IMR-90 (cell line): ENCODE measurements around the gene BMP4. TPM values are rescaled to one million over a fixed set of nuclear protein-coding genes. Genes with fewer than 3 reads are reported as not detected.

ENCODE experiments used
- ATAC-seq: fragments of 200-7000 bp; cut with Tn5 transposase; 2 replicates; pipeline ENCODE4 v1.9.1; 2020; ENCODE audit warnings: low read depth, mild to moderate bottlenecking, moderate library complexity
- BruUV-seq: library from RNA; stranded (reverse); fragments of 400-500 nt; replicated peaks from 2 replicates; lab custom pipeline; 2021; lab: Mats Ljungman, UMichigan
- CTCF ChIA-PET: fragments of 300-600 bp; formaldehyde crosslinking; extraction: SDS; loops from one replicate; lab custom pipeline; 2021; ENCODE audit warnings: antibody characterized with exemption; lab: Yijun Ruan, JAX
- POLR2A ChIA-PET: fragments of 300-600 bp; sonication (Branson Sonifier 250); formaldehyde crosslinking; loops from one replicate; lab custom pipeline; 2022; ENCODE audit warnings: antibody characterized with exemption; ENCODE audit not compliant: unreplicated experiment; lab: Charles Lee
- DNase-seq: peaks from one replicate; pipeline ENCODE4 v3.0.0; 2013
- H2AFZ ChIP-seq: replicated peaks from 2 replicates; pipeline ENCODE3; 2013; ENCODE audit warnings: low read length, mild to moderate bottlenecking; ENCODE audit not compliant: poor library complexity
- H2AK5ac ChIP-seq: 2 replicates; pipeline ENCODE4 v1.6.1; 2013; ENCODE audit warnings: low read depth, low read length, inconsistent platforms
- H2AK9ac ChIP-seq: replicated peaks from 2 replicates; pipeline ENCODE3; 2013; ENCODE audit warnings: mild to moderate bottlenecking, low read depth, low read length, moderate library complexity; ENCODE audit not compliant: poor library complexity
- H2BK120ac ChIP-seq: 2 replicates; pipeline ENCODE4 v1.6.1; 2013; ENCODE audit warnings: low read depth, low read length, inconsistent platforms
- H2BK15ac ChIP-seq: 3 replicates; pipeline ENCODE4 v1.6.1; 2013; ENCODE audit warnings: low read depth, low read length, inconsistent platforms
- H2BK20ac ChIP-seq: 2 replicates; pipeline ENCODE4 v1.6.1; 2013; ENCODE audit warnings: low read depth, mild to moderate bottlenecking, inconsistent platforms, low read length, moderate library complexity
- H2BK5ac ChIP-seq: 2 replicates; pipeline ENCODE4 v1.6.1; 2013; ENCODE audit warnings: mild to moderate bottlenecking, low read depth, low read length, inconsistent platforms; ENCODE audit not compliant: poor library complexity, severe bottlenecking
- H3K14ac ChIP-seq: replicated peaks from 2 replicates; pipeline ENCODE4 v1.6.1; 2013; ENCODE audit warnings: low read depth, low read length, inconsistent platforms
- H3K18ac ChIP-seq: 2 replicates; pipeline ENCODE4 v1.6.1; 2013; ENCODE audit warnings: low read depth, low read length, control low read depth
- H3K23ac ChIP-seq: 2 replicates; pipeline ENCODE4 v1.6.1; 2013; ENCODE audit warnings: low read depth, low read length, inconsistent platforms
- H3K27ac ChIP-seq: 2 replicates; pipeline ENCODE4 v1.5.1; 2013; ENCODE audit warnings: mild to moderate bottlenecking, control low read depth, low read length; ENCODE audit not compliant: insufficient read depth
- H3K27me3 ChIP-seq: 2 replicates; pipeline ENCODE4 v1.6.1; 2013; ENCODE audit warnings: low read length; ENCODE audit not compliant: control insufficient read depth, insufficient read depth
- H3K36me3 ChIP-seq: 2 replicates; pipeline ENCODE4 v1.6.1; 2013; ENCODE audit warnings: low read length, mixed read lengths; ENCODE audit not compliant: control insufficient read depth, insufficient read depth
- H3K4ac ChIP-seq: 2 replicates; pipeline ENCODE4 v1.6.1; 2013; ENCODE audit warnings: low read depth, low read length, inconsistent platforms
- H3K4me1 ChIP-seq: 2 replicates; pipeline ENCODE4 v1.6.1; 2013; ENCODE audit warnings: low read length, mixed read lengths; ENCODE audit not compliant: control insufficient read depth, insufficient read depth
- H3K4me2 ChIP-seq: 2 replicates; pipeline ENCODE4 v1.6.1; 2013; ENCODE audit warnings: low read depth, mild to moderate bottlenecking, control low read depth, low read length, moderate library complexity
- H3K4me3 ChIP-seq: 2 replicates; pipeline ENCODE4 v1.5.1; 2013; ENCODE audit warnings: low read depth, mild to moderate bottlenecking, control low read depth, low read length, moderate library complexity; ENCODE audit not compliant: insufficient read depth
- H3K56ac ChIP-seq: 2 replicates; pipeline ENCODE4 v1.6.1; 2013; ENCODE audit warnings: low read length, inconsistent platforms; ENCODE audit not compliant: insufficient read depth; ENCODE audit errors: extremely low read depth
- H3K79me1 ChIP-seq, 2 experiments: 2 replicates each; pipeline ENCODE4 v1.6.1; 2013; ENCODE audit warnings: low read length in 2 of 2, inconsistent platforms in 1 of 2, low read depth in 1 of 2
- H3K9ac ChIP-seq: 2 replicates; pipeline ENCODE4 v1.6.1; 2013; ENCODE audit warnings: low read depth, low read length, control low read depth
- H3K9me1 ChIP-seq: 2 replicates; pipeline ENCODE4 v1.6.1; 2013; ENCODE audit warnings: low read length, inconsistent platforms; ENCODE audit not compliant: insufficient read depth
- H3K9me3 ChIP-seq: 2 replicates; pipeline ENCODE4 v1.6.1; 2013; ENCODE audit warnings: low read length; ENCODE audit not compliant: control insufficient read depth, insufficient read depth
- H4K20me1 ChIP-seq: 2 replicates; pipeline ENCODE4 v1.6.1; 2013; ENCODE audit warnings: low read length, inconsistent platforms; ENCODE audit not compliant: insufficient read depth
- H4K5ac ChIP-seq: 2 replicates; pipeline ENCODE4 v1.6.1; 2013; ENCODE audit warnings: mild to moderate bottlenecking, low read depth, low read length, control low read depth
- H4K8ac ChIP-seq, 2 experiments: 2 replicates each; pipeline ENCODE4 v1.6.1; 2013; ENCODE audit warnings: low read depth in 2 of 2, low read length in 2 of 2, control low read depth in 1 of 2, inconsistent platforms in 1 of 2
- H4K91ac ChIP-seq: 2 replicates; pipeline ENCODE4 v1.6.1; 2013; ENCODE audit warnings: low read depth, low read length, inconsistent platforms; ENCODE audit not compliant: insufficient read depth
- MAZ ChIP-seq: IDR thresholded peaks from 2 replicates; pipeline ENCODE4 v1.6.1; 2012; ENCODE audit warnings: low read depth, mild to moderate bottlenecking, low read length, improper control_type of control experiment, moderate library complexity, borderline replicate concordance
- RFX5 ChIP-seq: IDR thresholded peaks from 2 replicates; pipeline ENCODE4 v1.8.0; 2012; ENCODE audit warnings: low read depth, mild to moderate bottlenecking, low read length, moderate library complexity
- dilution Hi-C: fragments of 300-500 bp; cut with HindIII; formaldehyde crosslinking; loops from one replicate; pipeline ENCODE4 v1.14.3; 2018; ENCODE audit warnings: low sequenced_read_pairs; ENCODE audit not compliant: unreplicated experiment
- in situ Hi-C: fragments of 300-500 bp; cut with MboI; formaldehyde crosslinking; loops from 3 replicates; pipeline ENCODE4 v1.14.3; 2019; ENCODE audit warnings: low sequenced_read_pairs, inconsistent platforms, mixed read lengths
- intact Hi-C: fragments of 100-400 bp; cut with micrococcal nuclease; formaldehyde crosslinking; loops from 2 replicates; pipeline ENCODE4 v1.10.0; 2022
- polyA plus RNA-seq, 3 experiments: library from polyadenylated mRNA; depleted of rRNA; stranded (reverse); fragments of >200 nt; gene quantifications; 2 replicates each; pipeline ENCODE4 v1.2.3, GENCODE V29; 2012; ENCODE audit warnings: low replicate concordance in 1 of 3
- total RNA-seq: library from RNA; depleted of rRNA; stranded (reverse); fragments of >200 nt; gene quantifications from 2 replicates; pipeline ENCODE4 v1.2.3, GENCODE V29; 2012

Gene BMP4
- total and polyA plus RNA-seq, 2 of the 4 experiments (the other 2 are of a cell fraction), result 3.4 to 4.2 TPM

DNA sequence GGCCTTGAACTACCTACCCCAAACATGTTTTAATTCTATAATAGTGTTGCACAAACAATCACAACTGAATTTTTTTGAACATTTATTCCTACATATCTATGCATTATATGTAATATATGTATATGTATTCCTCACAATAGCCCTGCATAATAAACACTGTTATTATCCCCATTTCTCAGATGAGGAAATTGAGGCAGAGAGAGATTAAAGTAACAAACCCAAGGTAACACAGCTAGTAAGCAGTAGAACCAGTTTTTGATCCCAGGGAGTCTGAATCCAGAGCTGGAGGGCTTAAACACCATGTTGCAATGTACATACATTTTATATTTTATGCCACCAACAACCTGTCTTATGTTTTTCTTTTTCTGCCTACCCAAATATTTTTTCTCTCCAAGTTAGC, 26.5 kb upstream of the BMP4 start:
- ATAC-seq, result no peak

More for the DNA sequence above, 26.5 kb upstream of the BMP4 start:
- no TSS peak for BruUV-seq
- Histone ChIP-seq H3K9ac (no peak overlapping the region), H3K14ac (no peak overlapping the region), H3K27me3 (no peaks in the 10 kb centered on the region; the same call in 1 of the 2 replicates), H3K23ac (no peak overlapping the region), H2AK9ac (no peak overlapping the region), H3K18ac (no peak overlapping the region), H3K9me1 (peaks cover 10% of the 10 kb centered on the region; the same call in 1 of the 2 replicates), H4K8ac (no peak overlapping the region), H3K4ac (no peak overlapping the region), H3K9me3 (peaks cover 5% of the 10 kb centered on the region; the same call in 1 of the 2 replicates), H2AFZ (no peak overlapping the region), H3K4me1 (peaks cover 5% of the 10 kb centered on the region; the same call in 1 of the 2 replicates), H2BK120ac (no peak overlapping the region), H4K20me1 (no peaks in the 10 kb centered on the region), H3K79me1 (no peaks in the 10 kb centered on the region), H3K4me2 (no peak overlapping the region), H4K91ac (no peak overlapping the region), H3K27ac (no peak overlapping the region), H2AK5ac (no peak overlapping the region), H3K36me3 (no peaks in the 10 kb centered on the region), H2BK20ac (no peak overlapping the region), H2BK5ac (no peak overlapping the region), H4K5ac (no peak overlapping the region), H3K4me3 (no peak overlapping the region), H2BK15ac (no peak overlapping the region), H3K56ac (no peak overlapping the region)
- no peak for DNase-seq
- in situ Hi-C loops, result no loop called here
- CTCF ChIA-PET, result interaction anchor here (0.7 kb wide), 1 partner anchor 114 kb away, joined by 3 read pairs; no protein-coding TSS in a partner anchor
- dilution Hi-C loops, result no loop called here
- POLR2A ChIA-PET, result no interaction called here
- TF ChIP-seq RFX5 (no peak), MAZ (no peak)
- intact Hi-C loops, result no loop called here
